G401 (cell line): ENCODE measurements around the gene ANAPC1. TPM values are rescaled to one million over a fixed set of nuclear protein-coding genes. Genes with fewer than 3 reads are reported as not detected.
"Not testable (repeated sequence)": the region's sequence is repeated elsewhere in the genome, so short reads cannot be mapped to it uniquely, and the experiment has no call there.

Experiments used
- DNase-seq: peaks from one replicate; pipeline ENCODE4 v3.0.0-alpha.2; 2015; ENCODE audit warnings: low spot score
- in situ Hi-C: cut with HindIII; loops from 2 replicates; pipeline ENCODE4 v1.10.0; 2016; ENCODE audit warnings: low sequenced_read_pairs, mixed read lengths
- total RNA-seq: library from RNA; depleted of rRNA; stranded (reverse); fragments of >200 nt; shearing (Covaris generic); gene quantifications from 2 replicates; pipeline ENCODE4 v1.2.3, GENCODE V29; 2014; rRNA removed

Gene ANAPC1
- total RNA-seq, result 62.2 and 74.6 TPM in 2 replicates

- in situ Hi-C loops, result no loop called here
- peak; percentile 88 for DNase-seq
Measured at GRCh38 chr2:111883661-111884591, at the start of gene ANAPC1. Gene ANAPC1 (minus strand): TSS chr2:111884193. CDS start chr2:111880825, 3,368 bp downstream.

- no peak for DNase-seq
Measured at GRCh38 chr2:111932841-111933291, 48.9 kb upstream of the ANAPC1 start.

DNA sequence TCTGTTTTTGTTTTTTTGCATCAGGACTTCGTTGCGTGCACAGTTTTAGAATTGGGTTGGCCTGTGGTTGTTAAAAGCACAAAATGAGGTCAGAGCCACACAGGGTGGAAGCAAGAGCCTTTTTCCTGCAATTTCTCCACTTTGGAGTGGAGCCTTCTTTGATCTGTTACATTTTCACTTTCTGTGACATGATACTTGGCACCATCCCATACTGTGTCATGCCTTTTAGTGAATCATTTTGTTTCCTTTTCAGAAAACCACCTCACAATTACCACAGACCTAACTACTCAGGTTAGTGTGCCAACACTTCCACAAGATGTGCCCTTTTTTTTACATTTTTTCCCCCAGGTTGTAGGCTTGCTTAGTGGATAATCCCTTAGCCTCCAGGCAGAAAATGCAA lies 46.9 kb upstream of the ANAPC1 start:
- in situ Hi-C loops, result no loop called here
- peak; percentile 8 for DNase-seq

More at GRCh38 chr2:111932841-111933291, 48.9 kb upstream of the ANAPC1 start:
- in situ Hi-C loops, result no loop called here

GRCh38 chr2:111930409-111930808 lies 46.4 kb upstream of the ANAPC1 start:
- in situ Hi-C loops, result no loop called here
- no peak for DNase-seq

DNA sequence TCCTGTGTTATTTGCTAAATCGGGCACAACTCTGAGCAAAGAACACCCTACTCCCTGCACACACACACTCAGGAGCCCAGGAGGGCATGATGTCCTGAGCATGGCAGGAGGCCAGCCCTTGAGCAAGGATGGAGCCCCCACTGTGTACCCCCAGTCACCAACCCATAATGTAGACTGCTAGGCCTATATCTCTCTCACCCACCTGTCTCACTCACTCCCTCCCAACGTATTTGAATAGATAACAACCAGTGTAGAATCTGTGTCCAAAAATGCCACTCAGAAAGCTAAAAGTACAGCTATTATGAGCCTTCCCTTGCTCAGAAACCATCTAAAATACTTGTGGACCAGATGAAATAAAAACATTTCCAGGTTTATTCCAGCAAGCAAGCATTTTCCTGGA lies 43.7 kb upstream of the ANAPC1 start:
- no peak for DNase-seq
- in situ Hi-C loops, result no loop called here

GRCh38 chr2:111924617-111925107 lies 40.7 kb upstream of the ANAPC1 start:
- no peak for DNase-seq
- in situ Hi-C loops, result no loop called here

DNA sequence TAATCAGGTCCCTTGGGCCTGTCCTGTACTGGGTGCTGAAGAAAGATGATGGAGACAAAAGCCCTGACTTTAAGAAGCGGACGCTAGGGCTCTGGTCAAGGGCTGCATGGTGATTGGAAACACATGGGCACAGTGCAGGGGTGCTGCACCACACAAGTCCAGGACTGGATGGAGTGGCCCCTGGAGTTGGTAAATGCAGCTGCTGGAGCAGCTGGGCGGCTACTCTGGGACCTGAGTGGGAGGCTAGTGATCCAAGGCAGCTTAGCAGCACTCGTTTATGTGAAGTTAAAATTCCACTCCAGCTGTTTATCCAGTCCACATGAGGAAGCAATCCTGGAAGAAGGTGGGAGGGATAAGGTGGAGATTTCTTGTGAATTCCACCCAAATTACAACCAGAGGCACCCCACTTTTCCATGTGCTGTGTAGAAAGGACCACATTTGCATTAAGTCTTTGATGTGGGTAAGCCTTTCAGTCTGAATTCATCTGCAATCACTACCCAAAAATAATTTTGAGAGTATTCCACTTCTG lies 39.3 kb upstream of the ANAPC1 start:
- in situ Hi-C loops, result no loop called here
- no peak for DNase-seq

DNA sequence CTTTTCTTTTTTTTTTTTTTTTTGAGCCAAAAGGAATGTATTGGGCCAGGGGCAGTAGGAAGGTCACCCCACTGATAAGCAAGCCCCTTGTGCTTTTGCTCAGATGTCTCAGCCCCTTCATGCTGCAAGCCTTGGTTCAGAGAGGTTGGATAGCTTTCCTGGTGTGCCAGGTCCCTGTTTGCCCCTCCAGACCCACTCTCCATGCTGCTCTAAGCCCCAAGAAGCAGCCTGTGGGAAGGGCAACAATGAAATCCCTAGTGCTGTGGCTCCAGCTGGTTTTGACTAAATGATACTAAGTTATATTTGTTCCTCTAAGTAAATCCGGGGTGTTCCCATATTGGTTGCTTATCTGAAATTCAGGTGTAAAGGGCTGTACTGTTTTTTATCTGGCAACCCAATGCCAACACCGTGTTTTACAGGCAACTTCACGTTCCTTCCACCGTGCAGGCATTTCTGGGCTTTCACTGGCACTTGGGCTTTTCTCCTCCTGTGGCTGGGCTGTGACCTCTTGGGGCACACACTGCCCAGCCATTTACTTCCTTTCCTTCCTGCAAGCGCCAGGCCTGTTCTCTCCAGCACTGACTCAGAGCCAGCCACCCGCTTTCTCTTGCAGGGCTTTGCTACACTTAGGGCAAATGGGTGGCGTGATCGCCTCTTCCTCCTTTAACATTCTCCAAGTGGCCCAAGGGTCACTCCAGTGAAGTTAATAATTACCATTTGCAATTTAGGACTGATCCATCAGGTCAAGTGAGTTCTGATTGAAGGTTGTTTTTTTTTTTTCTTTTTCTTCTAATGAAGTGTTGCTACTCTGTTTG lies 36.0 kb upstream of the ANAPC1 start:
- in situ Hi-C loops, result no loop called here
- no peak for DNase-seq

- DNase-seq, result no peak
- in situ Hi-C loops, result no loop called here
Measured at GRCh38 chr2:111919365-111919764, 35.4 kb upstream of the ANAPC1 start.

GRCh38 chr2:111918383-111918806 lies 34.4 kb upstream of the ANAPC1 start:
- in situ Hi-C loops, result no loop called here
- DNase-seq, result no peak

GRCh38 chr2:111917106-111917505 lies 33.1 kb upstream of the ANAPC1 start:
- DNase-seq, result no peak
- in situ Hi-C loops, result no loop called here

DNA sequence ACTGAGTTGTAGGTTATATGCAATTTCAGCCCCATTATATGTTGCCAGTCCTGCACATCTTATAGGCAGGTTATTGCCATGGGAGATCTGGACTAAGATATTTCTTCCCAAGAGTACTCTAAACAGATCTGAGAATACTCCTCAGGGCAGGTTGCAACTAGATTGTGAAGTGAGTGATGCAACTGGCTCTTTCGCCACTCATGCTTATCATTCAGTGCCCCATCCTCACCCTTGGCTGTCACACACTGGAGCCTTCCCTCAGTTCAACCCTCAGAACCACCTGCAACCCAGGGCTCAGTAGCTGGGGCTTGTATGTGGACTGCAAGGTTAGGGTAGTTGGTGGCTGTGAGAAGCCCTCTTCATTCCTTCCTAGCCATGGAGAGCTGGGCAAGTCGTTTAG lies 28.6 kb upstream of the ANAPC1 start:
- in situ Hi-C loops, result no loop called here
- no peak for DNase-seq

DNA sequence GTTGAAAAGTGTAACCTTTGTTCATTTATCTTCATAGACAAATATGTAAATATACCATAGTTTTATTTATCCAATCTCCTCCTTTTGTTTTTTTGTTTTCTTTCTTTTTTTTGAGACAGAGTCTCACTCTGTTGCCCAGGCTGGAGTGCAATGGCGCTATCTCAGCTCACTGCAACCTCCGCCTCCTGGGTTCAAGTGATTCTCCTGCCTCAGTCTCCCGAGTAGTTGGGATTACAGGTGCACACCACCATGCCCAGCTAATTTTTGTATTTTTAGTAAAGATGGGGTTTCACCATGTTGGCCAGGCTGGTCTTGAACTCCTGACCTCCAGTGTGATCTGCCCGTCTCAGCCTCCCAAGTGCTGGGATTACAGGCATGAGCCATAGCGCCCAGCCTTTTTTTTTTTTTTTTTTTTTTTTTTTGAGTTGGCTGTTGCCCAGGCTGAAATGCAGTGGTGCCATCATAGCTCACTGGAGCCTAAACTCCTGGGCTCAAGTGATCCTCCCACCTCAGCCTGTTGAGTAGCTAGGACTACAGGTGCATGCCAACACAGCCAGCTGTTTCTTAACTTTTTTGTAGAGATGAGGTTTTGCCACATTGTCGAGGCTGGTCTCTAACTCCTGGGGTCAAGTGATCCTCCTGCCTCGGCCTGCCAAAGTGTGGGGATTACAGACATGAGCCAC lies 27.4 kb upstream of the ANAPC1 start:
- in situ Hi-C loops, DNase-seq: not testable (repeated sequence)

GRCh38 chr2:111910609-111911277 lies 26.8 kb upstream of the ANAPC1 start:
- in situ Hi-C loops, result no loop called here

GRCh38 chr2:111909997-111910396 lies 26.0 kb upstream of the ANAPC1 start:
- in situ Hi-C loops, DNase-seq: not testable (repeated sequence)

More at GRCh38 chr2:111910609-111911277, 26.8 kb upstream of the ANAPC1 start:
- no peak for DNase-seq

GRCh38 chr2:111909079-111909478 lies 25.1 kb upstream of the ANAPC1 start:
- in situ Hi-C loops, result no loop called here

GRCh38 chr2:111908578-111908977 lies 24.6 kb upstream of the ANAPC1 start:
- in situ Hi-C loops, result no loop called here
- DNase-seq, result no peak

More at GRCh38 chr2:111909079-111909478, 25.1 kb upstream of the ANAPC1 start:
- DNase-seq, result no peak

GRCh38 chr2:111905990-111906735 lies 22.2 kb upstream of the ANAPC1 start:
- in situ Hi-C loops, result no loop called here
- peak; percentile 46 for DNase-seq
